ENCODE results near the gene TMEM154. TPM values are rescaled to one million over a fixed set of nuclear protein-coding genes. Genes with fewer than 3 reads are reported as not detected.

The TMEM154 gene
- total RNA-seq, 1 experiment from 2014 or later: 3.6 TPM

GRCh38 chr4:152686452-152687013, 6.7 kb upstream of the TMEM154 start:
- ChIA-PET CTCF (no interaction called here), POLR2A (ENCODE audit: unreplicated experiment) (no interaction called here)
- ATAC-seq (no peak), DNase-seq (no peak)
- Histone ChIP-seq H4K20me1 (ENCODE audit: low read length) (no peaks in the 10 kb centered on the region), H3K9me2 (replicated peaks; ENCODE audit: low read length) (no peaks in the 10 kb centered on the region), H3K27me3 (ENCODE audit: low read length) (no peaks in the 10 kb centered on the region), H3K9ac (ENCODE audit: low read length) (no peak overlapping the region), H3K4me2 (ENCODE audit: low read length) (no peak overlapping the region), H3K27ac (ENCODE audit: low read length) (no peak overlapping the region), H3K4me3 (ENCODE audit: low read length) (no peak overlapping the region), H3K9me3 (ENCODE audit: low read length) (no peaks in the 10 kb centered on the region), H3K79me2 (ENCODE audit: low read length) (no peaks in the 10 kb centered on the region), H2AFZ (ENCODE audit: low read length) (no peak overlapping the region), H3F3A (ENCODE audit: low read length, unreplicated experiment) (no peaks in the 10 kb centered on the region), H3K4me1 (ENCODE audit: insufficient read depth, low read length) (peaks cover 4% of the 10 kb centered on the region), H3K36me3 (ENCODE audit: low read depth, low read length) (no peaks in the 10 kb centered on the region)
- TF ChIP-seq CTCF (conservative IDR thresholded peaks at IDR 0.05; ENCODE audit: low read depth, low read length) (no peak), EZH2 (IDR thresholded peaks at IDR 0.05; ENCODE audit: low read length, unreplicated experiment) (no peak), EZH2phosphoT487 (IDR thresholded peaks at IDR 0.05; ENCODE audit: borderline replicate concordance, low read length) (no peak)
- intact Hi-C loops (cut with micrococcal nuclease): no loop called here
- BruUV-seq (replicated peaks): no TSS peak

GRCh38 chr4:152684587-152684986, 4.8 kb upstream of the TMEM154 start:
- Histone ChIP-seq H3K9ac (ENCODE audit: low read length) (no peak overlapping the region), H3K4me1 (ENCODE audit: insufficient read depth, low read length) (peaks cover 23% of the 10 kb centered on the region), H3K9me2 (replicated peaks; ENCODE audit: low read length) (no peaks in the 10 kb centered on the region), H3F3A (ENCODE audit: low read length, unreplicated experiment) (no peaks in the 10 kb centered on the region), H4K20me1 (ENCODE audit: low read length) (no peaks in the 10 kb centered on the region), H3K27ac (ENCODE audit: low read length) (no peak overlapping the region), H3K4me3 (ENCODE audit: low read length) (no peak overlapping the region), H3K27me3 (ENCODE audit: low read length) (no peaks in the 10 kb centered on the region), H3K9me3 (ENCODE audit: low read length) (no peaks in the 10 kb centered on the region), H3K4me2 (ENCODE audit: low read length) (no peak overlapping the region), H3K79me2 (ENCODE audit: low read length) (no peaks in the 10 kb centered on the region), H3K36me3 (ENCODE audit: low read depth, low read length) (no peaks in the 10 kb centered on the region), H2AFZ (ENCODE audit: low read length) (no peak overlapping the region)
- no peak for ATAC-seq
- intact Hi-C loops (cut with micrococcal nuclease): loop anchor here (5.0 kb wide), 1 partner anchor 53 kb away; no protein-coding TSS in a partner anchor
- DNase-seq: no peak
- ChIA-PET CTCF (no interaction called here), POLR2A (ENCODE audit: unreplicated experiment) (no interaction called here)
- TF ChIP-seq CTCF (conservative IDR thresholded peaks at IDR 0.05; ENCODE audit: low read depth, low read length) (no peak), EZH2 (IDR thresholded peaks at IDR 0.05; ENCODE audit: low read length, unreplicated experiment) (no peak), EZH2phosphoT487 (IDR thresholded peaks at IDR 0.05; ENCODE audit: borderline replicate concordance, low read length) (no peak)
- BruUV-seq (replicated peaks): no TSS peak

DNA sequence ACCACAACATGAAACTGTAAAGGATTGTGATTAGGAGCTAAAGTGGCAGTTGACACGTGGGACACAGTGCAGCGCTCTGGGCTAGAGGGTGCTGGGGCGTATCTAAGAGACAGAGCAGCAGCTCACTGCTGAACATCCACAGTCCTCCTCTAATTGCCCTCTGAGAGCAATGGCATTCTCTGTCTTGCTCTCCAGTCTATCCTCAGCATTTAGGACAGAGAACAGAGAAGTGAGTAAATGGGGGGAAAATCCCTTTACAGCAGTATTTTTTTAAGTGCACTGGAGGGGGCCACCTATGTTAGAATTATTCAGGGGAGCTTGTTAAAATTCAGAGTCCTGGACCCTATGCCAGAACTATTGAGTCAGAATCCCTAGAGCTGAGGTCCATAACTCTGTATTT, 4.2 kb upstream of the TMEM154 start:
- Histone ChIP-seq H3K9me2 (replicated peaks; ENCODE audit: low read length) (no peaks in the 10 kb centered on the region), H3K4me2 (ENCODE audit: low read length) (no peak overlapping the region), H3K4me3 (ENCODE audit: low read length) (no peak overlapping the region), H4K20me1 (ENCODE audit: low read length) (no peaks in the 10 kb centered on the region), H3K27me3 (ENCODE audit: low read length) (no peaks in the 10 kb centered on the region), H3F3A (ENCODE audit: low read length, unreplicated experiment) (no peaks in the 10 kb centered on the region), H3K9ac (ENCODE audit: low read length) (no peak overlapping the region), H3K4me1 (ENCODE audit: insufficient read depth, low read length) (peaks cover 27% of the 10 kb centered on the region), H3K79me2 (ENCODE audit: low read length) (0 out of 2 replicates have a peak, but pooled peaks cover 4% of the 10 kb centered on the region), H3K9me3 (ENCODE audit: low read length) (no peaks in the 10 kb centered on the region), H2AFZ (ENCODE audit: low read length) (no peak overlapping the region), H3K36me3 (ENCODE audit: low read depth, low read length) (no peaks in the 10 kb centered on the region), H3K27ac (ENCODE audit: low read length) (no peak overlapping the region)
- no TSS peak for BruUV-seq (replicated peaks)
- ATAC-seq (no peak), DNase-seq (no peak)
- CTCF ChIA-PET: no interaction called here
- POLR2A ChIA-PET (ENCODE audit: unreplicated experiment): no interaction called here
- intact Hi-C loops (cut with micrococcal nuclease): loop anchor here (5.0 kb wide), 1 partner anchor 53 kb away; no protein-coding TSS in a partner anchor
- TF ChIP-seq CTCF (conservative IDR thresholded peaks at IDR 0.05; ENCODE audit: low read depth, low read length) (no peak), EZH2phosphoT487 (IDR thresholded peaks at IDR 0.05; ENCODE audit: borderline replicate concordance, low read length) (no peak), EZH2 (IDR thresholded peaks at IDR 0.05; ENCODE audit: low read length, unreplicated experiment) (no peak)

Data from PC-3 (cell line).